CD4-positive, alpha-beta T cell treated with Interleukin-17A for 4 hours (primary cell): ENCODE data around the gene PDE6B.

Experiments
- DNase-seq: peaks from one replicate; pipeline ENCODE4 v3.0.0-alpha.2; 2020; ENCODE audit warnings: mixed read lengths

PDE6B gene

DNA sequence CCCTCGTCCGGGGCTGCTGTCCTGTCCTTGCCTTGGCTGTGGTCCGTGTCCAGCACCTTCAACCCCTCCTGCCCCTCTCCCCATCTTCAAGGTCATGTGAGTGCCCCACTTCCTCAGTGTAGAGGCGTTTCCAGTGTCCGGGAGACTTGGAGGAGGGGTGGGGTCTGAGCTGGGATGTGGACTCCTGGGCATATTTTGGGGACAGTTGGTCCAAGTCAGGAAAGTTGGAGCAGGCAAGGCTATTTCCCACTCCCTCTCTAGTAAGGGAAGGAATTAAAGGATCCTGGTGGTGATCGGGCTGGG, 83.2 kb downstream of the PDE6B start:
- no peak for DNase-seq

DNA sequence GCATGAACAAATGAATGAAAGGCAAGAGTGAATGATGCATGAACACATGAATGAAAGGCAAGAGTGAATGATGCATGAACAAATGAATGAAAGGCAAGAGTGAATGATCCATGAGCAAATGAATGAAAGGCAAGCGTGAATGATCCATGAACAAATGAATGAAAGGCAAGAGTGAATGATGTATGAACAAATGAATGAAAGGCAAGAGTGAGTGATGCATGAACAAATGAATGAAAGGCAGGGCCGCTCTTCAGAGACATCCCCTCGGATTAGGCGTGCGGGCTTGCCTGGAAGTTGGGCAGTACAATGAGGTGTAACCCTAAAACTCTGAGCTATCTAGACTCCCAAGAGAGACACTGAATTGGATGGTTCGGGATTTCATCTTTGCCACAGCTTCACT, 84.0 kb downstream of the PDE6B start:
- DNase-seq, result no peak

- DNase-seq, result no peak
These were observed 84.7 kb downstream of the PDE6B start for GRCh38 chr4:710116-710515.

DNA sequence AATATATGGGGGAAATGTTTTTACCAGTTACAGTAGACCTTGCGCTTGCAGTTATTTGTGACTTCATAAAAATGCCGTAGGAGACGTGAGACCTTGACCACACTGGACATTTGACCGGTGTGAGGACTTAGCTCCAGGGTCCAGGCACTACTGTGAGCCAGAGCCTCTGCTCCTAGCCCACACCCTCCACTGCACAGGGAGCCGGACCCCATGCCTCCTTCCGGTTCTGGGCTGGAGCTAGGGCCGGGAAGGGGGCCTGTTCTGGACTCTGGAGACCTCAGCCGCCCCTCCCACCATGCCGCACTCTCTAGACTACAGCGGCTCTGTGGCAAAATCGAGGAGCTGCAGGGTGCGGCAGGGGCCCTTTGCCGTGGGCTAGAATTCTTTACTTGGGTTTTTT, 85.5 kb downstream of the PDE6B start:
- no peak for DNase-seq

DNA sequence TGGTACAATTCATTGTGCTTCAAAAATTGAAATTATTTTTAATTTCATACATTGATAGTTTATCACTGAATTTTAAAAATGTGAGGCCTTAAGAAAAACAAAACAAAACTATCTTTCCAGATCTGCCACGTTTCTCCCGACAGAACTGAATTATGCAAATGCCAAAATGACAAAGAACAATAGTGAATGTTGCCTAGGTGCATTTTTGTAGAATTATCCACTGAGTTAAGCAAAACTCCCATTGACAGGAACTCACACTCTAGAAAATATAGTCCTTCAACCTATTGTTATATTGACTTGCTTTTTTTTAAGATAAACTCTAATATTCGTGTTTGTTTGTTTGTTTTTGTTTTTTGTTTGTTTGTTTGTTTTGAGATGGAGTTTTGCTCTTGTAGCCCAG, 86.7 kb downstream of the PDE6B start:
- DNase-seq, result no peak

- DNase-seq, result no peak
These were observed 87.7 kb downstream of the PDE6B start for GRCh38 chr4:712916-713632.

DNA sequence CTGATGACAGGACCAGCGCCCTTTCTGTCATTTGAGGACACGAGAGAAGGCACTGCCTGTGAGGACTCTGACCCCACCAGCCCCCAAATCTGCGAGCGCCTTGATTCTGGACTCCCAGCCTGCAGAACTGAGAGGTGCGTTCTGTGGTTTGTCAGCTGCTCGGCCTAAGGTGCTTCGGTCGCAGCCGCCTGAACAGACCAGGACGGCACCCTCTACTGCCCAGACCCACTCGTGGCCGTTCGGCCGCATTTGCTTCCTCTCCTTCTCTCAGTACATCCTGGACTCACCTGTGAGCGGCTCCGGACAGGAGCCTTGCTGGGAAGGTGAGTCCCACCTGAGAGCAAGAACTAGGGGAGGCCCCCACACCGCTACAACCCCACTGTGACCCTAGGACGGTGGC, 88.7 kb downstream of the PDE6B start:
- DNase-seq, result no peak

DNA sequence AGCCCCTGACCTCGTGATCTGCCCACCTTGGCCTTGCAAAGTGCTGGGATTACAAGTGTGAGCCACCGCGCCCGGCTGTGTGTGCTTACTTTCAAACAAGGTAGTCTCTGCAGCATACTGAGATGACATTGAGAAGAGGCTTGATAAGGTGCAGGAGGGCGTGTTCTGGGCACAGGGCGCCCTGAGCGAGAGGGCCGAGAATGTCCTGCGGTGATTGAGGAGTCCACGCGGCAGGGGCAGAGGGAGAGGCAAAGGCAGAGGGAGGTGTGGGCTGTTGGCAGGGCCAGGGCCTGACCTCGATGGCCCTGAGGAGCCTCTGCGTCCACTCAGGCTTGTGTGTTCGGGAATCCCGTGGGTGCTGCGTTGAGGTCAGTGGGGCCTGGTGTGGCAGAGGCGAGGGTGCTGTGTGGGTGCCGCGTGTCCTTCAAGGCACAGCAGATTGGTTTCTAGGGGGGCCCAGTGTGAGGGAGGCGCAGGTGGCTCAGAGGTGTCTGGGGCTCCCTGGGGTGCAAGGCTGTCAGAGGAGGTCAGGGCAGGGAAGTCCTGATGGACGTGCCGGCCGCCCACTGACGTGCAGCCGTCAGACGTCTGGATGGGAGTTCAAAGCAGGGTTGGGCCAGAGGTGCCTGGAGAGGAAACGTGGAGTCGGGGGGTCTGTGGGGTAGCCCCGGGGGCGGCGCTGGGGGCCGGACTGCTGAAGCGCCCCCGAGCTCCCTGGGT, 92.4 kb downstream of the PDE6B start:
- no peak for DNase-seq

DNA sequence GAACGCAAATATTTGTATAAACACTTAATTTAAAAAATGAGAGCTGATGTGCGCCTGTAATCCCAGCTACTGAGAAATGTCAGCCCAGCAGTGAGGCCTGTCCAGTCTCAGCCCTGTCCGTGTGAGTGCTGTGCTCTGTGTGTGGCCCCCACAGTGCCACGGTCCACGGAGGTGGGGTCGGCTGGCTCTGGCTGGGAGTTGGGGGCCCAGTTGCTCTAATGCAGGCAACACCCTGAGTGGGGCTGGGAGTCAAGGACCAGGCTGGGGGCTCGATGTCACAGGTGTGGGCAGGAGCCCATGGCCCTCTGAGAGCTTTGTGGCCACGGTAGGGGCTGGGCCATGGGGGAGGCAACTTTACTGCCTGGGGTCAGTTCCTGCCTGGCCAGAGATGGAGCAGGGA, 93.1 kb downstream of the PDE6B start:
- no peak for DNase-seq
